Measurements from ENCODE around the gene PSMD1.
A peak's percentile ranks its signal among the peaks of the same experiment; 100 is the strongest.

The PSMD1 gene
- total RNA-seq, result 55.2 to 68.9 (median 59.0) reads per million in 3 donors

DNA sequence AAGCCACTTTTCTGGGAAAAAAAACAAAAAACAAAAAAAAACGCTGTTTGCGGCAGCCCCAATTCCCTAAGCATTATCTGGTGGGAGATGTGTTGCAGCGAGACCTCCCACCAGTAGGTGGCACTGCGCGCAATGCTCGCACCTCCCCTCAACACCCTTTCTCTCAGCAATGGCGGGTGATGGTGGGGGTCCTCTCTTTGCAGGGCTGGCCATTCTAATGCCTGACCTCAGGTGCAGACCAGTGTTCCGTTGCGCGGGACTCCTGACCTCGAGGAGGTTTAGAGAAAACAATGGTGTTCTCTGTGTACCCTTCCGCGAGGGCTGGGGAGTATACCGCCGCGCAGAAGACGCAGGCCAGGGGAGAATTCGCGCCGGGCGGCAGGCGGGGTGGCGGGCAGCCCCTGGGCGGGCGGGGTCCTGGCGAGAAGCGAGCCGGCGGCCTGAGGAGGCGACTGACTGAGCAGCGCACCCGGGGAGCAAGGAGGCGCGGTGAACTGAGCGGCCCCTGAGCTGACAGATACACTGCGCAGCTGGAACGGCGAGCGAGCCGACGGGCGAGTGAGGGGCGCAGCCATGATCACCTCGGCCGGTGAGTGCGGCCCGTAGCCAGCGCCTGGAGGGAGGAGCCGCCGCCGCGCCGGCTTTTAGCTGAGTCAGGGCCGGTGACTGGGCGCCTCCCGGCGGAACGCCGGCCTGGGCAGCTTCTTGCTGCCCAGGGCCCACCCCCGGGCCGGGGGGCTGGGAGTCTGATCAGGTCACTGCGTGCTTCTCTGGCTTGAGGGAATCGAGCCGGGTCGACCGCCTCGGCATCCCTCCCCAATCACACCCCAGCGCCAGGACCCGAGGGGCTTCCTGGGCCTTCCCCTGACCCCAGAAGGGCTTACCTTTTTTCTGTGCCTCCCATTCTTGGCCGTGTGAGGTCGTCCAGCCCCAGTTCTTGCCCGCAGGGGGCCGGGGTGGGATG is at the start of gene PSMD1:
Gene PSMD1, plus strand, starts transcription at position 415 of the 964 bp plus-strand sequence. Its CDS starts 159 bp downstream, at position 574.
- Histone ChIP-seq H3K27me3 (replicated peaks; ENCODE audit: control insufficient read depth, insufficient read depth, low read length, poor library complexity, severe bottlenecking) (no peaks in the 10 kb centered on the region), H3K4me3 (ENCODE audit: insufficient read depth, low read depth, low read length, poor library complexity, severe bottlenecking) (peak within 1 kb of the TSS; percentile 100), H3K4me1 (ENCODE audit: control insufficient read depth, insufficient read depth, low read length, poor library complexity, severe bottlenecking) (peaks cover 13% of the 10 kb centered on the region), H3K36me3 (ENCODE audit: control insufficient read depth, insufficient read depth, low read length) (peaks cover 2% of the 10 kb centered on the region), H3K27ac (ENCODE audit: insufficient read depth, low read length, poor library complexity, severe bottlenecking) (peak within 1 kb of the TSS; percentile 90), H3K9me3 (ENCODE audit: control insufficient read depth, low read length) (no peaks in the 10 kb centered on the region)
- peak; percentile 84 to 89 (median 88) for DNase-seq

DNA sequence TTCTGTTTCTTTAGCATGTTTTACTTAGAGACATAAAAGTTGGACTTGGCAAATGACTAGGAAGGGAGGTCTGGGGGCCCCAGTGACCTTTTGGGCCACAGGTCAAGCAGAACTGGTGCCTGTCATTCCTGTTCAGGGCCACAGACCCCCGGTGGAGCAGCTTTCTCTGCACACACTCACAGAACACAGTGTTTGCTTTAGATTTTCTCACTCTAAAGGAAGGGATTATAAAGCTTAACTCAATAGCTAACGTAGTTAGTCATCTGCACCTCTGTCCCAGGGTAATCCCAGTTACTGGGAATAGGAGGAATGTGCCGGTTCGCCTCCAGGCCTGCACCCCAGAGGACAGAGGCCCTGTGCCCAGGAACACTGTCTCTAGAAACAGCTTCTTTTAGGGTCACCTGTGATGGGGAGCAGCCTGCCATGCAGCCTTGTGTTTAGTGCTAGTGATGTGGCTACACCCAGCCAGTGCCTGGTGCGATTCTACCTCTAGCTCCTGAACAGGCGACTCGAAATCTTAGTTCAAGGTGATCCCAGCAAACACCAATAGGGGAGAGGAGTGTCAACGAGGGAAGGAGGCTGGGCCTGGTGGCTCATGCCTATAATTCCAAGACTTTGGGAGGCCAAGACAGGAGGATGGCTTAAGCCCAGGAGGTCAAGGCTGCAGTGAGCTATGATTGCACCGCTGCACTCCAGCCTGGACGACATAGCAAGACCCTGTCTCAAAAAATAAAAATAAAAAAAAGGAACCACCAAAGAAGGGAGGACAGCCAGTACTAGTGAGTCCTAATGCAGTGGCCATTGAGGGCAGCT is 49.2 kb upstream of the PSMD1 start:
- Histone ChIP-seq H3K27me3 (replicated peaks; ENCODE audit: control insufficient read depth, insufficient read depth, low read length, poor library complexity, severe bottlenecking) (no peaks in the 10 kb centered on the region), H3K27ac (ENCODE audit: insufficient read depth, low read length, poor library complexity, severe bottlenecking) (no peak overlapping the region), H3K36me3 (ENCODE audit: control insufficient read depth, insufficient read depth, low read length) (no peaks in the 10 kb centered on the region), H3K9me3 (ENCODE audit: control insufficient read depth, low read length) (no peaks in the 10 kb centered on the region), H3K4me1 (ENCODE audit: control insufficient read depth, insufficient read depth, low read length, poor library complexity, severe bottlenecking) (no peaks in the 10 kb centered on the region), H3K4me3 (ENCODE audit: insufficient read depth, low read depth, low read length, poor library complexity, severe bottlenecking) (no peak overlapping the region)
- no peak for DNase-seq

DNA sequence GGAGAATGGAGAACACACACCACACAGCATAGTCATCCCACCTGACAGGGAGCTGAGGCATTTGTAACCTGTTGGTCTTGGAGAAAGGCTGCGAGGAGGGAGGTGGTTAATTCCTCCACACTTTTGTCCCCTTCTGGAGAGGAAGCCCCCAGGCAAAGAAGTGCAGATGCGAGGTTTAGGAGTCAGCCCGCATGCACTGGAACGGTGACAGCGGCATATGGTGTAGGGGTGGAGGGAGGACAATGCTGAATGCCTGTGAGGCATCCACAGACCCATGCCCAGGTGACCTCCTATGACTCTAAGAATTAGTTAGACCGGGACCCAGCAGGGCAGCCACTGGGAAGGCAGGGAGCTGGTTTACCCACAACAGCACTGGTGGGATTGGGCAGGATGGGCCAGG is 48.5 kb upstream of the PSMD1 start:
- Histone ChIP-seq H3K27me3 (replicated peaks; ENCODE audit: control insufficient read depth, insufficient read depth, low read length, poor library complexity, severe bottlenecking) (no peaks in the 10 kb centered on the region), H3K4me3 (ENCODE audit: insufficient read depth, low read depth, low read length, poor library complexity, severe bottlenecking) (no peak overlapping the region), H3K27ac (ENCODE audit: insufficient read depth, low read length, poor library complexity, severe bottlenecking) (no peak overlapping the region), H3K9me3 (ENCODE audit: control insufficient read depth, low read length) (no peaks in the 10 kb centered on the region), H3K4me1 (ENCODE audit: control insufficient read depth, insufficient read depth, low read length, poor library complexity, severe bottlenecking) (no peaks in the 10 kb centered on the region), H3K36me3 (ENCODE audit: control insufficient read depth, insufficient read depth, low read length) (no peaks in the 10 kb centered on the region)
- DNase-seq, result no peak

DNA sequence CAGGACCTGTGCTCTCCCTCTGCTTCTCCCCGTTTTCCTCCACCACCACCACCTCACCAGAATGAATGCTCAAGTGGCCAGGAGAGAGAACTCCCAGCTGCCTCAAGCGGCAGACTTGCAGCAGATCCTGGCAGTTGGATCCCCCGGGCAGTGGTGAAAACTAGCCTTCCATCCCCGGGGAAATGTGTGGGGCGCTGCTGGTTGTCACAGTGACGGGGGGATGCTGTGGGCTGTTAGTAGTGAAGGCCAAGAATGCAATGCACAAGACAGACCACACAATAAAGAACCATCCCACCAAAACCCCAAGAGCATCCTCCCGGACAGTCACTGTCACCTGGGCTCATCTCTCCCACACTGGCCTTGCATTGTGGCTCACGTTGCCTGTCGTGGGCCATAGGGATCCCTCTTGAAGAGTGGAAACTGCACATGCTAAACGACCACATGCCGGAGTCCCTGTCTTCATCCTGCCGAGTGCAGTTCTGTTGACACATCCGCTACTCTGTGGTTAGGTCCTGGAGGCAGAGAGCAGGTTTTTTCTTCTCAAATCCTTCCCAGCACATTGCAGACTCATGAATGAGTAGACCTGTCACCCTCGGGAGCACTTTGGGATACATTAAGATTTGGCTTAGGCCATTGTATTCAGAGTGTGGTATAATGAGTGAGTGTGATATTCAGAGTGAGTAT is 47.3 kb upstream of the PSMD1 start:
- H3K27ac ChIP-seq (ENCODE audit: insufficient read depth, low read length, poor library complexity, severe bottlenecking), result no peak overlapping the region
- no peaks in the 10 kb centered on the region for H3K36me3 ChIP-seq (ENCODE audit: control insufficient read depth, insufficient read depth, low read length)
- no peak overlapping the region for H3K4me3 ChIP-seq (ENCODE audit: insufficient read depth, low read depth, low read length, poor library complexity, severe bottlenecking)
- H3K4me1 ChIP-seq (ENCODE audit: control insufficient read depth, insufficient read depth, low read length, poor library complexity, severe bottlenecking), result no peaks in the 10 kb centered on the region
- no peak for DNase-seq
- H3K9me3 ChIP-seq (ENCODE audit: control insufficient read depth, low read length), result no peaks in the 10 kb centered on the region
- H3K27me3 ChIP-seq (replicated peaks; ENCODE audit: control insufficient read depth, insufficient read depth, low read length, poor library complexity, severe bottlenecking), result no peaks in the 10 kb centered on the region

DNA sequence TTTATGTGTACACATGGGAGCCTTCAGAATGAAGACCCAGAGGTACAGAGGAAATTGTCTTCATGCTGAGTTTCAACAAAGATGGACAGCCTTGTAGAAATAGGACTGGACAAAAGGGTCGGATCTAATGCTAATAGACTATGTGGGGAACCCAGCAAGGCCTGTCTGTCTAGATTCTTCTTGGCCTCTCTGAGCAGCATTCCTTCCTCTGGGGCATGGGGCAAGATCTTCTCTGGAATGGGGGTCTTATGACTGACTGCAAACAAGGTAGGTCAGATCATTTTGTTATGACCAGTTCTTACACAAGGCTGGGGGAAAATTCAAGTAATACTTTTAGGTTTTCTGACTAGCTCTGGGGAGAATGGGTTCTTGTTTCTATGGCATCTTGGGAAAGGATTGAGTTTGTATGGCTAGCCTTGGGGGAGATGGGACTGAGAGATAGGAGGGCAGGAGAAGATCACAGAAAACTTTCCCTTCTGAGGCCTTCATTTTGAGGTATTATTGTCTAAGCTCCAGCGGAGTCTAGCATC is 46.4 kb upstream of the PSMD1 start:
- Histone ChIP-seq H3K4me1 (ENCODE audit: control insufficient read depth, insufficient read depth, low read length, poor library complexity, severe bottlenecking) (no peaks in the 10 kb centered on the region), H3K36me3 (ENCODE audit: control insufficient read depth, insufficient read depth, low read length) (no peaks in the 10 kb centered on the region), H3K27ac (ENCODE audit: insufficient read depth, low read length, poor library complexity, severe bottlenecking) (no peak overlapping the region), H3K4me3 (ENCODE audit: insufficient read depth, low read depth, low read length, poor library complexity, severe bottlenecking) (no peak overlapping the region), H3K27me3 (replicated peaks; ENCODE audit: control insufficient read depth, insufficient read depth, low read length, poor library complexity, severe bottlenecking) (no peaks in the 10 kb centered on the region), H3K9me3 (ENCODE audit: control insufficient read depth, low read length) (no peaks in the 10 kb centered on the region)
- DNase-seq, result no peak

DNA sequence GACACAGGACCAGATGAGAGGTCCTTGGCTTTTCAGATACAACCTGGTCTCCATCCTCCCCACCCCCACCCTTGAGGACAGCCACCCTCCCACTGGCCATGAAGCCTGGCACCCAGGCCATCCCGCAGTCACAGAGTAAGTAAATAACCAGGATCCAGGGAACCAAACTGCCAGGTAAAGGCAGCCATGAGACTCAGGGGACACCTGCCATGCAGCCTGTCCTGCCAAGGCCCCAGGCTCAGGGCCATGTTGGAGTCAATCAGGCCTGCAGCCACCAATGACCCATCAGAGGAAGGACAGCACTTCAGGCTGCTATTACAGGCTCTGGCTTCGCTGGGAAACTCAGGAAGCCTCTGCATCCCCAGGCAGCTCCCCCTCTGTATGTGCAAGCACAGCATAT is 45.1 kb upstream of the PSMD1 start:
- H3K27me3 ChIP-seq (replicated peaks; ENCODE audit: control insufficient read depth, insufficient read depth, low read length, poor library complexity, severe bottlenecking), result no peaks in the 10 kb centered on the region

DNA sequence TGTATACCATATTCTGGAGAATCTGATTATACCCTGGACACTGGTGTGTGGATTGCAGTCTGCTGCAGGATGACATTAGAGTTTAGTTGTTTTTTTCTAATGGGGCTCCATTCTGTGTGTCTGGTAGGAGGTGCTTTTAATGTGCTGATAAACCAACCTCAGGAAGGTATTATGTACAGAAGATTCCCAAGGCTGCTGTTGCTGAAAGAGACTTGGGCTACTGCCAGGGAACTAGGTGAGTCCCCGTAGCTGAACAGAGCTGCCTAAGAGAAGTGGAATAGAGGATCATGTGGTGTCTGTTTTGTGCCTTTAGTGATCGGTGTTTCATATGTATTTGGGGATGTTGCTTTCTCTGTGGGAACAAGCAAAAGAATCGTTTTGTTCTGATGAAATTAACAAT is 44.2 kb upstream of the PSMD1 start:
- DNase-seq, result no peak
- Histone ChIP-seq H3K27me3 (replicated peaks; ENCODE audit: control insufficient read depth, insufficient read depth, low read length, poor library complexity, severe bottlenecking) (no peaks in the 10 kb centered on the region), H3K4me1 (ENCODE audit: control insufficient read depth, insufficient read depth, low read length, poor library complexity, severe bottlenecking) (no peaks in the 10 kb centered on the region), H3K4me3 (ENCODE audit: insufficient read depth, low read depth, low read length, poor library complexity, severe bottlenecking) (no peak overlapping the region), H3K36me3 (ENCODE audit: control insufficient read depth, insufficient read depth, low read length) (no peaks in the 10 kb centered on the region), H3K27ac (ENCODE audit: insufficient read depth, low read length, poor library complexity, severe bottlenecking) (no peak overlapping the region), H3K9me3 (ENCODE audit: control insufficient read depth, low read length) (no peaks in the 10 kb centered on the region)

More for the DNA sequence above, 45.1 kb upstream of the PSMD1 start:
- Histone ChIP-seq H3K9me3 (ENCODE audit: control insufficient read depth, low read length) (no peaks in the 10 kb centered on the region), H3K4me1 (ENCODE audit: control insufficient read depth, insufficient read depth, low read length, poor library complexity, severe bottlenecking) (no peaks in the 10 kb centered on the region), H3K36me3 (ENCODE audit: control insufficient read depth, insufficient read depth, low read length) (no peaks in the 10 kb centered on the region), H3K27ac (ENCODE audit: insufficient read depth, low read length, poor library complexity, severe bottlenecking) (no peak overlapping the region), H3K4me3 (ENCODE audit: insufficient read depth, low read depth, low read length, poor library complexity, severe bottlenecking) (no peak overlapping the region)
- DNase-seq, result no peak

DNA sequence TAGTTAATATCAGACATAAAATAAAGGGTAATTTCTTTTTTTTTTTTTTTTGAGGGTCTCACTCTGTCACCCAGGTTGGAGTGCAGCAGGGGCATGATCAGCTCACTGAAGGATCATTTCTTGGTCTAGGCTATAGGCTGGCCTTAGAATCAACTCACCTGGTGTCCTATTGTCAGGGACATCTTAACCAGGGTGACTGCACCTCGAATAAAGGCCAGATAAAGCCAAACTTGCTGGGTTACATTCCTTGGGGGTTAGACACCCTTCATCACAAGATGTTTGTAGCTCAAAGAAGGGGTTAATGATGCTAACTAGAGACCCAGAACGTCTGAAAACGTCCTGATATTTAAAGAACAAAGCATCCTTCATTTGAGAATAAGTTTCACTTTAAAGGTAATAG is 42.8 kb upstream of the PSMD1 start:
- H3K36me3 ChIP-seq (ENCODE audit: control insufficient read depth, insufficient read depth, low read length), result no peaks in the 10 kb centered on the region
- H3K27ac ChIP-seq (ENCODE audit: insufficient read depth, low read length, poor library complexity, severe bottlenecking), result no peak overlapping the region
- no peaks in the 10 kb centered on the region for H3K4me1 ChIP-seq (ENCODE audit: control insufficient read depth, insufficient read depth, low read length, poor library complexity, severe bottlenecking)
- DNase-seq, result no peak
- no peaks in the 10 kb centered on the region for H3K9me3 ChIP-seq (ENCODE audit: control insufficient read depth, low read length)
- no peak overlapping the region for H3K4me3 ChIP-seq (ENCODE audit: insufficient read depth, low read depth, low read length, poor library complexity, severe bottlenecking)
- H3K27me3 ChIP-seq (replicated peaks; ENCODE audit: control insufficient read depth, insufficient read depth, low read length, poor library complexity, severe bottlenecking), result no peaks in the 10 kb centered on the region

DNA sequence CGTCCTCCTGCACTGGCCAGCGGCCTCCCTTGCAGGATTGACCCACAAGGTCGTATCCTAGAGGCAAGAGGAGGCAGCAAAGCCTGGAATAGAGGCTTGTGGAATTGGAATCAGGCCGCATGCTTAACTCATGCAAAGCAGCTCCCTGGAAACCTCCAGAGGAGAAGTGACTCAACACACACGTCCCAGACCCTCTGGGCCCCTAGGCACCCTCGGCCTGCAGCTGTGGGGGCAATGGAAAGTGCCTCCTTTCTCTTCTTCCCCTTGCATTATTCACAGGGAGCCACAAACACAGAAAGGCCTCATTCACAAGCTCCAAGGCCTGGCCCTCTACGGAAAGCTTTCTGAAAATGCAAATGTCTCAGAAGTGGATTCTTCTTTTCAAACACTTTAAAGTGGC is 41.2 kb upstream of the PSMD1 start:
- H3K27ac ChIP-seq (ENCODE audit: insufficient read depth, low read length, poor library complexity, severe bottlenecking), result no peak overlapping the region
- no peak for DNase-seq
- no peak overlapping the region for H3K4me3 ChIP-seq (ENCODE audit: insufficient read depth, low read depth, low read length, poor library complexity, severe bottlenecking)

More for the DNA sequence above, 41.2 kb upstream of the PSMD1 start:
- Histone ChIP-seq H3K4me1 (ENCODE audit: control insufficient read depth, insufficient read depth, low read length, poor library complexity, severe bottlenecking) (no peaks in the 10 kb centered on the region), H3K27me3 (replicated peaks; ENCODE audit: control insufficient read depth, insufficient read depth, low read length, poor library complexity, severe bottlenecking) (no peaks in the 10 kb centered on the region), H3K36me3 (ENCODE audit: control insufficient read depth, insufficient read depth, low read length) (no peaks in the 10 kb centered on the region), H3K9me3 (ENCODE audit: control insufficient read depth, low read length) (no peaks in the 10 kb centered on the region)

All from effector memory CD4-positive, alpha-beta T cell (primary cell).